ENCODE measurements around the gene BMPER.

DNA sequence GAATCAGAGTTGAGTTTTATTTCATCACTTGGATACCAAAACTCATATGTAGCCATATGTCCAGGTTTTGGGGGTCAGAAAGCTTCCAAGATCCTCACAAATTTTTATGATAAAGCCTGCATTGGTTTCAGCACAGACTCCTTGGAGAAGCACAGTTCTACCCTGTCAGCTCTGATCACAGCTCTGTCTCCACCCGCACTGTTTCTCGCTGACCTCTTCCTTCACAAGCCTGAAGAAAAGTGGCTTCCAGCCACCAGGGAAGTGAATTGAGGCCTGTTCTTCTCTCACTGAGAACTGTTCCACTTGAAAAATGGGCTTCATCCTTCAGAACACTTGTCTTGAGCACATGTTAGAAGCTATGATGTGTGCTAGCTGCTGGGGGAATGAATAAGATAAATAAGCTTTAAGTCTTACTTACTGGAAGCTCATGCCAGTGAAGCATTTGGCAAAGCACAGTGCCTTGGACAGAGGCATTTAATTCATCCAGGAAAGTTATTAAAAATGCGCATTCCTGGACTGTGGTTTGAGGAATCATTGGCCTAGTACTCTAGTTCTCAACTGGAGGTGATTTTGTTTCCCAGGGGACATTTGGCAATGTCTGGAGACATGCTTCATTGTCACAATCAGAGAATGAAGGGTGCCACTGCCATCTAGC, 133.6 kb downstream of the BMPER start:
- TF ChIP-seq POLR2A (IDR thresholded peaks at IDR 0.05), result no peak
- no peak for TF ChIP-seq CTCF (IDR thresholded peaks at IDR 0.05)

All from tibial nerve (tissue), 3 donors.